GM12874 (cell line): ENCODE measurements around the gene NEDD4L.

Experiments used
- TF ChIP-seq, protein P1 (sequence below): IDR thresholded peaks from 2 replicates; pipeline ENCODE4 v1.5.1; 2011; ENCODE audit warnings: low read depth, mild to moderate bottlenecking, control low read depth, low read length, moderate library complexity; ENCODE audit not compliant: insufficient read depth

NEDD4L gene

DNA sequence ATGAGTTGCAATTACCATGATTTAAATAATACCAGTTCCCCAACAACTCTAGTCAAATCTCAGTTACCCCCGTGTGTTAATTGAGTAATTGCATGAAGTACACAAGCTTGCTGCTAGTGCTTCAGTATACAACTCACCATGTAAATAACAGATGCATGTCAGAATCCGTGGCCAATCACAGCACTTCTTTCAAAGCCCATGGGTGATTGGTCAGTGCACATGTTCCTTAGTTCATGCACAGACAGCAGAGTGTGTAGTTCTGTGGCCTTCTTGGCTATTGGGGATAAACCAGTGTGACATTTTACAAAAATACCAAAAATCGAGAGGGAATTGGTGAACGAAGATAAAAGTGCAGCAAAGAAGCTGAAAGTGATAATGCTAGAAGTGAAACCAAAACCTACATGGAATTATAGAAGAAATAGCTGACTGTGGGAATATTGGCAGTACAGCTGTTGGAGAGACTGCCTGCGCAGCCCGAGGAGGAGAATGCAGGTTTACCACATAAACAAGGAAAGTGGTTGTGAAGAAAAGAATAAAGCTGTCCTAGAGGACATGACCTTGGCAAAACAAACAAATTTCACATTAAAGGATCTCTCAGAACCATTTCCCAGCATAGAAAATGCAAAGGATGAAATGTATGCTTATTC lies 59.4 kb downstream of the NEDD4L start:
- TF ChIP-seq, protein P1, sequence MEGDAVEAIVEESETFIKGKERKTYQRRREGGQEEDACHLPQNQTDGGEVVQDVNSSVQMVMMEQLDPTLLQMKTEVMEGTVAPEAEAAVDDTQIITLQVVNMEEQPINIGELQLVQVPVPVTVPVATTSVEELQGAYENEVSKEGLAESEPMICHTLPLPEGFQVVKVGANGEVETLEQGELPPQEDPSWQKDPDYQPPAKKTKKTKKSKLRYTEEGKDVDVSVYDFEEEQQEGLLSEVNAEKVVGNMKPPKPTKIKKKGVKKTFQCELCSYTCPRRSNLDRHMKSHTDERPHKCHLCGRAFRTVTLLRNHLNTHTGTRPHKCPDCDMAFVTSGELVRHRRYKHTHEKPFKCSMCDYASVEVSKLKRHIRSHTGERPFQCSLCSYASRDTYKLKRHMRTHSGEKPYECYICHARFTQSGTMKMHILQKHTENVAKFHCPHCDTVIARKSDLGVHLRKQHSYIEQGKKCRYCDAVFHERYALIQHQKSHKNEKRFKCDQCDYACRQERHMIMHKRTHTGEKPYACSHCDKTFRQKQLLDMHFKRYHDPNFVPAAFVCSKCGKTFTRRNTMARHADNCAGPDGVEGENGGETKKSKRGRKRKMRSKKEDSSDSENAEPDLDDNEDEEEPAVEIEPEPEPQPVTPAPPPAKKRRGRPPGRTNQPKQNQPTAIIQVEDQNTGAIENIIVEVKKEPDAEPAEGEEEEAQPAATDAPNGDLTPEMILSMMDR, result no peak

DNA sequence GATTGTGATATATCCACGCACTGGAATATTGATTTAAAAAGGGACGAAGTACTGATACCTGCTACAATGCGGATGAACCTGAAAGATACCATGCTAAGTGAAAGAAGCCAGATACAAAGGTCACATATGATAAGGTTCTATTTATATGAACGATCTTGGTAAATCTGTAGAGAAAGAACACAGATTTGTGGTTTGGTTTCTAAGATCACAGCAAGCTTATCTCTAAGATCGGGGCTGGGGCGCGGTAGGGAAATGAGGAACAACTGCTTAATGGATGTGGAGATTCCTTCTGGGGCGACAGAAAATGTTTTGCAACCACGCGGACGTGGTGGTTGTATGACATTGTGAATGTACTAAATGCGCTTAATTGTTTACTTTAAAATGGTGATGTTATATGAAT lies 60.1 kb downstream of the NEDD4L start:
- TF ChIP-seq, protein P1, result no peak

DNA sequence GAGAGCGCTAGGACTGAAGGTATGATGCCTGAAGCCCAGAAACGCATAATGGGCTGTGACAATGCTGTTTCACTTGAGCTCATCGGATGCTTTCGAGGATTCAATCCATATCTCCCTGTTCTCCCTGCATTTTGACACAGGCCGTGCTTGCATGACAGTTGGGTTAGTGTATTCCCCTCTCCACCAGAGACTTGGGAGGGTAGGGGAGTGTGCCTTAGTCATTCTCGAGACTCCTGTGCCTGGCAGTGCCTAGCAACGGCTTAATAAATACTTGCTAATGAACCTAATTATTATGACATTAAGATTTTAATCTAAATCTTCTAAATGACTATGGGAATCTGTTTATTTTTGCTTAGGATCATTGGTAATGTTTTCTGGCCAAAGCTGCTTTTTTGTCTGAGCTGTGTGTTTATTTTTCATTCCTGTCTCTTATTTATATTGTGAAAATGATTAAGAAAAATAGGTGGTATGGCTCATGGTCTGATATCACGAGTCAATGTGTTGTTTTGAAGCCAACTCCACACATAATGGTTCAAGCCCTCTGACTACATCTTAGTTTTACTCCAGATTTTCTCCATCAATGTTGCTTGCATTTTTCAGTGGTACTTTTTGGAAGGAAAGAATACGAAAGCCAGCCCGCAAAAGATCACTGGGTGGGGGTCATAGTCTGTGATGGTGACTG lies 61.3 kb downstream of the NEDD4L start:
- TF ChIP-seq, protein P1, result no peak

DNA sequence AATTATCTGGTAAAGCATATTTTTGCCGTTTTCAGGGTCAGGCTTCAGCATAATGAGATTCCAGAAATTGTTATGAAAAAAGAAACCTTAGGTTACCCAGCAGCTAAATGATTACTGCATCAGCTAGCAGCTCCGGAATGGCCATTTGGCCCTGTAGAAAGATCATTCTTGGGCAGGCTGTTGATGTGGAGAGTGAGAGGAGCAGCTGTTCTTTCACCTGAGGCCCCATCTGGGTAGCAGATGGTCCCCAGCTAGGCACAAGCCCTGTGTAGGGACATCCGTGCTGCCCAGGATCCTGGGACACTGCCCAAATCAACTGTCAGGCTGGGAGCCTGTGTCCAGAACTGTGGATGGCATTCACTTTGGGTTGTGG lies 61.8 kb downstream of the NEDD4L start:
- TF ChIP-seq, protein P1, result no peak

DNA sequence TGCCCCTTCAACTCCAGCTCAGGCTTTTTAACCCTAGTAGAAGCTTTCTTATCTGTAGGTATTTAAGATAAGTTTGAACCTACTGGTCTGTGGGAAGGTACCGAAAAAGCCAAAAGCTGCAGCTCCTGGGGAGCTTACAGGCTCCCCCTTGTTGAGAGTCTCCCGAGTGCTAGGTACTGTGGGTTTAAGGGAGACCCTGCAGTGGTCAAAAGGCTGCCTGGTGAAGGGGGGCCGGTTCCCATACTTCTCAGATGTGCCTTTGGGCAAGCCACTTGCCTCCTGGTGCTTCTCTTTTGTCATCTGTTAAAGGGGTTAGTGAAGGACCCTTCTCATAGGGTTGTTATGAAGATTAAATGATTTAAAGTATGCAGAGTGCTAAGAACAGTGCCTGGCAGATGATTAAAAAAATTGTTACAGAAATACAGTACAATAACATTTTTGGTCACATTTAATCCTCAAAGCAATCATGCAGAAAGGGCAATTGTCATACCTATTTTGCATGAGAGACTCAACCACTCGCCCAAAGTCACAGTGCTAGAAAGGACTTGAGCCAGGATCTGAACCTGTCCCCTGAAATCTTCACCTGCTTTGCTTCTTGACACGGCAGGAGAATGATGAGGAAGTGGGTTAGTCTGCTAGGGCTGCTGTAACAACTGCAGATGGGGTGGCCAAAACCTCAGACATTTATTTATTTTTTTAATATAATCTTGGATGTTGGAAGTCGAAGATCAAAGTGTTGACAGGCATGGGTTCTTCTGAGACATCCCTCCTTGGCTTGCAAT lies 62.5 kb downstream of the NEDD4L start:
- TF ChIP-seq, protein P1, result no peak

DNA sequence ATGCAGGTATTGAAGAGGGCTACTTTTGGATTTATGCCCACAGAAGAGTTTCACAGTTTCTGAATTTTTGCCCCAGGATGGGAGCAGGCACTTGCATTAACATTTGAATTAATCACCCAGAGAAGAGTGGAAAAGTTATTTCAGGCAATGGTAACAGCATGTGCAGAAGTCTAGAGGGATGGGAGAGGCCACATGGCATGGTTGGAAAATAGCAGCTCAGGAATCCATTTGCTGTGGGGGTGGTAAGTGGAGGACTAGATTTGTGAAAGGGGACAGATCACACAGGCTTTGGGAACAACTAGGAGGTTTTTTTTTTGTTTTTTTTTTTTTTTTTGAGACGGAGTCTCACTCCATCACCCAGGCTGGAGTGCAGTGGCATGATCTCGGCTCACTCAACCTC lies 65.2 kb downstream of the NEDD4L start:
- TF ChIP-seq, protein P1, result no peak

DNA sequence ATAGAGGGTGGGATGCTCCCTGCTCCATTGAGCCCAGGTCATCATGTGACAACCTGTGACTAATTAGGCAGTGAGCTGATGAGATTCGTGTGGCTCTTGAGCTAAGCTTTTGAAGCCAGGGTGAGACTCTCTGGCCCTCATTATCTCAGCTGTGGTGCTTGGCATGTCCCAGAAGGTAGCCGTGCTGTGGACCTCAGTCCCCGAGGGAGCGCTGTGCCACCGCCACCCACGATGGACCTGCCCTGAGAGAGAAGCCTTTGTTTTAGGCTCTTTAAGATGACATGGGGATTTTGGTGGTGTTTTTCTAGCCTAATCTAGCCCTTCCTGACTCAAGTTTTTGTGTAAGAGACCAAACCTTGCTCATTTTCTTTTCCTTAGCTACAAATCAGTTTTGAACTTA lies 66.4 kb downstream of the NEDD4L start:
- TF ChIP-seq, protein P1, result no peak
